HG03439 (cell line): ENCODE data around the gene SPATA25.

ENCODE experiments used
- ATAC-seq: cut with Tn5 transposase; IDR thresholded peaks from one replicate; pipeline ENCODE4 v1.9.1; 2021; ENCODE audit warnings: mild to moderate bottlenecking, moderate library complexity; ENCODE audit not compliant: unreplicated experiment

The SPATA25 gene

GRCh38 chr20:45841407-45842129 lies 45.9 kb downstream of the SPATA25 start:
- ATAC-seq: no peak

- no peak for ATAC-seq
Observed at GRCh38 chr20:45840700-45841198, 46.7 kb downstream of the SPATA25 start.

- ATAC-seq: no peak
Observed at GRCh38 chr20:45836841-45837240, 50.6 kb downstream of the SPATA25 start.
